Measurements from ENCODE around the gene CD27. TPM values are rescaled to one million over a fixed set of nuclear protein-coding genes. Genes with fewer than 3 reads are reported as not detected.
"Not testable (repeated sequence)": the region's sequence is repeated elsewhere in the genome, so short reads cannot be mapped to it uniquely, and the experiment has no call there.

CD27 gene
- total RNA-seq, 2 experiments from 2014 or later = 133 to 134 TPM

GRCh38 chr12:6494968-6495367, 50.2 kb downstream of the CD27 start:
- ChIA-PET CTCF (interaction anchor here (0.7 to 1.3 kb wide), 4 partner anchors 30 to 72 kb away, joined by 3 to 5 read pairs (median 4); partner anchors contain the start of gene GAPDH), POLR2A (interaction anchor here (1.0 kb wide), 1 partner anchor 38 kb away, joined by 7 read pairs; no protein-coding TSS in a partner anchor)

GRCh38 chr12:6497291-6497690, 52.5 kb downstream of the CD27 start:
- POLR2A ChIA-PET = not testable (repeated sequence)
- CTCF ChIA-PET = interaction anchor here (1.2 to 1.4 kb wide), 2 partner anchors 14 to 38 kb away, joined by 3 read pairs; no protein-coding TSS in a partner anchor

- ChIA-PET CTCF (no interaction called here), POLR2A (no interaction called here)
Measured at GRCh38 chr12:6500466-6500865, 55.7 kb downstream of the CD27 start.

Other genes starting within 250 kb of the CD27 start
- gene CD9, start 244.6 kb upstream of the CD27 start, total RNA-seq = 10 to 100 TPM; 11.3 to 11.9 TPM
- not detected for gene PLEKHG6, start 134.3 kb upstream of the CD27 start, total RNA-seq
- 10 to 100 TPM; 60.2 to 62.7 TPM for gene TNFRSF1A, start 102.9 kb upstream of the CD27 start, total RNA-seq
- 1 to 10 TPM; 1.4 to 1.5 TPM for gene SCNN1A, start 69.4 kb upstream of the CD27 start, total RNA-seq
- gene LTBR, start 60.8 kb upstream of the CD27 start, total RNA-seq = 1 to 10 TPM in 1 of 2 experiments, under 1 TPM in 1; 0.82 to 1.2 TPM
- 10 to 100 TPM; 27.8 to 29.1 TPM for gene TAPBPL, start 7.1 kb downstream of the CD27 start, total RNA-seq
- 10 to 100 TPM; 31.9 to 33.4 TPM for gene VAMP1, start 25.7 kb downstream of the CD27 start, total RNA-seq
- 100 to 1,000 TPM; 313 to 315 TPM for gene MRPL51, start 48.3 kb downstream of the CD27 start, total RNA-seq
- gene NCAPD2, start 49.1 kb downstream of the CD27 start, total RNA-seq = 100 to 1,000 TPM; 120 to 121 TPM
- gene GAPDH, start 89.6 kb downstream of the CD27 start, total RNA-seq = 1,000 to 10,000 TPM; 8,536 to 8,736 TPM
- gene IFFO1, start 111.1 kb downstream of the CD27 start, total RNA-seq = 10 to 100 TPM; 11.2 to 12.8 TPM
- 100 to 1,000 TPM; 157 to 160 TPM for gene NOP2, start 123.3 kb downstream of the CD27 start, total RNA-seq
- 100 to 1,000 TPM; 276 to 283 TPM for gene CHD4, start 162.4 kb downstream of the CD27 start, total RNA-seq
- gene LPAR5, start 191.0 kb downstream of the CD27 start, total RNA-seq = 1 to 10 TPM; 8.3 to 9.0 TPM
- under 1 TPM; 0.88 to 0.95 TPM for gene ACRBP, start 202.5 kb downstream of the CD27 start, total RNA-seq
- 10 to 100 TPM; 10.8 to 13.3 TPM for gene ING4, start 218.2 kb downstream of the CD27 start, total RNA-seq
- gene ZNF384, start 244.4 kb downstream of the CD27 start, total RNA-seq = 10 to 100 TPM; 59.3 to 59.8 TPM

Measured in activated CD8-positive, alpha-beta memory T cell treated with anti-CD3 and anti-CD28 coated beads for 36 hours (primary cell).